Activated T-cell treated with anti-CD3 and anti-CD28 coated beads, Interleukin-2, amount 50 U/mL, for 48 hours (primary cell): ENCODE data around the gene SPPL2B.
A peak's percentile ranks its signal among the peaks of the same experiment; 100 is the strongest.

Source experiments
- DNase-seq, 2 experiments: peaks; one replicate each; pipeline ENCODE4 v3.0.0-alpha.2; 2020

The SPPL2B gene

DNA sequence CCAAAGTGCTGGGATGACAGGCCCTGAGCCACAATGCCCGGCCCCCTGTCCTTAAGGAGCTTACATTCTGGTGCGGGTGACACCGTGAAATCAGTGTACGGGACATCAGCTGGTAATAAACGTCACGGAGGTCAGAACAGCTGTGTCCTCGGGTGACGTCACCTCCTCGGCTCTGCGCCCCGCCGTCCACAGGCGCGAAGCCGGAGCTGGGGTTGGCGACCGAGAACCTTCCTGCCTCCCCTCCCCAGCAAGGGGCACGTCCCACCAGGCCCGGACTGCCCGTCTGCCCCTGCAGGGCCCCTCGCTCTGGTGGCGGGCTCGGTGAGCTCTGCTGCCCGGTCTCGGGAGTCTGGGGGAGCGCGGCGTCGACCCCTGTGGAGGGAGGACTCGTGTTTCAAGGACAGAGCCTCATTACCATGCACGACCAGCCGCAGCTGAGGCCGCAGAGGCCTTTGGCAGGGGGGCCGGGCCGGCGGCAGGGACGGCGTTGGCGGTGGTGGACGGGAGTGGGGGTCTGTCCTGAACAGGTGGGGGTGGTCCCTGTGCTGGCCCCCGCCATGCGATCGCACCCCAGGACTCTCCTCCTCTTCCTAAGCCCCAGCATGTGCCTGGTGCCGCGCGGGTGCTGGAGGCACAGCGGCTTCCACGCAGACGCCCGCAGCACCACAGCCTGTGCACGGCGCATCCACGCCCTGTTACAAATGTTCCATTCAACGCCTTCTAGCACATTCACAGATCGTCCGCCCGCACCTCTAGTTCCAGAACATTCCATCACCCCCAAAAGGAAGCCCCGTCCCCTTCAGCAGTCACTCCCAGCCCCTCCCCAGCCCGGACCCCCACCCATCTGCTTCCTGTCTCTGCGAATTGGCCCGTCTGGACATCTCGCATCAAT is 25.9 kb upstream of the SPPL2B start:
- no peak for DNase-seq

DNA sequence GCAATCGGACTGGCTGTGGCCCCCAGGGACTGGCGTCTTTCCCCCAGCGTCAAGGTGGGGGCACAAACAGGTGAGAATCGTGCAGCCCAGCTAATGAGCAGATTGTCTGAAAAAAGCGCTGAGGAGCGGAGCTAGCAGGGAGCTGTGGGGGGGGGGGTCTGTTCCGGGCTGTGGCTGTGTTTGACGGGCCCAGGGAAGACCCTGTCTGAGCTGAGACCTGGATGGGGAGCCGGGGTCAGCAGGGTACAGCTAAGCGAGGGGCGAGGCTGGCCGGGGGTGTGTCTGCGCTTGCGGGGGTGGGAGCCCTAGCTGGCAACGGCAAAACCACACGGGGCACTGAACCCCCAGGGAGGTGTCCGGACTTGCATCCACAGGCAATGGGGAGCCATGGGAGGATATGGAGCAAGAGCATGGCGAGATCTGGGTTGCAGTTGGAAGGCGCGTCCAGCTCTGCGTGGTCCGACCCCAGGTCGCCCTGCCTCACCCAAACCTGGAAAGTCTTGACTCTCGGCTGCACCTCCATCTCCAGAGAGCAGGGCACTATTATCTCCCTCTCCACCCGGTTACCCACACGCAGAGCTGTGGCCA is 25.2 kb upstream of the SPPL2B start:
- DNase-seq: no peak

DNA sequence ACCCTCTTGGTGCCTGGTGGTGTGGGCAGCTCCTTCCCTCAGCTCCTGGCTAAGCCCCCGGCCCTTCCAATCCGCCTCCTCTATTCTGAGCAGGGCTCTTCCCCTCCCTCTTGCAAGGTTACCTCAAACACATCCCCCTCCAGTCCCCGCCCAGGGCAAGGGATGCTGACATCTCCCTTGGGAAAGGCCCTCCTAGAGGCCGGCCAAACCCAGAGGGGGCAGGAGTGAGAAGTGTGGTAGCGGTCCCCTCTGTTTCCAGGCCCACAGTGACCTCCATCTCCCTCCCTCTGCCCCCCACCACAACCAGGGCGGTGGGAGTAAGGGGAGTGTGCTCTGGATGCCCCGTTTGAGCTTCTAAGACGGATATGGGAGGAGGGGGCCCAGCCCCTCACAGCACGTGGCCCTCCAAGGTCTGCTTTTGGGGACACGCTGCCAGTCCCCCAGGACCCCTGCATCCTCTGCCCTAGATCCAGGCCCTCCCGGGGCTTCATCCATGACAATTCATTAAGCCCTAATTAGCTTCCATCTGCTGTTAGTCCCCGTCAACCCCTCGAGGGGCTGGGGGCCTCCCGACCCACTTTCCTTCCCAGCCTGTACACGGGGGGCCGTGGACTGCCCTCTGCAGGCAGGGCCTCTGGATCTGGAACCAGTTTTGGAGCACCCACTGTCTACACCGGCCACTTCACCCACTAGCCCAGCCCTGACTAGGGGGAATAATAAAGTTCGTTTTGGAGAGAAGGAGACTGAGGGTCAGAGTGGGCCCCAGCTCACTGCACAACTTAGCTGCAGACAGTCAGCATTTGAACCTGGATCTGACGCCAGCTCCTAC is 22.8 kb upstream of the SPPL2B start:
- no peak for DNase-seq

DNA sequence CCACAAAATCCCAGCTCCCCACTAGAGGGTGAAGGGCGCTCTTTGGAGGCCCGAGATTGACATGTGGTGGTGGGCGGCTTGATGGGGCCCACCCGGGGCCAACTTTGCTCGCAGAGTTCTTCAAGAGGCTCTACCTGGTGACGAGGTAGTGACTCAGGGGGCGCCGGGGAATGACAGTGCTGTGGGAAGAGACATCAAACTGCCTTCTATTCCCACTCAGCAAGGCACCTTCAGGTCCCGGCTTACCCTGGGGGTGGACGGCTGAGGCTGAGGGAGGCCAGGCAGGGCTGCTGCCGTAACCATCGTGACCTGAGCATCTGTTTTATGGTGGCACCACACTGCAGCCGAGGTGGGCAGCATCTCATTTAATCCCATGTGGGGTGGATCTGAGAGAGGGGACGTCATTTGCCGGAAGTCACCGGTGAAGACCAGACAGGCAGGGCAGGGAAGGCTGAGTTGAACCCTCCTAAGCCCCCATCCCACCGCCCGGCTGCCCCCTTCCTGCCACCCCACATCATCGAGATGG is 22.1 kb upstream of the SPPL2B start:
- DNase-seq: no peak

DNA sequence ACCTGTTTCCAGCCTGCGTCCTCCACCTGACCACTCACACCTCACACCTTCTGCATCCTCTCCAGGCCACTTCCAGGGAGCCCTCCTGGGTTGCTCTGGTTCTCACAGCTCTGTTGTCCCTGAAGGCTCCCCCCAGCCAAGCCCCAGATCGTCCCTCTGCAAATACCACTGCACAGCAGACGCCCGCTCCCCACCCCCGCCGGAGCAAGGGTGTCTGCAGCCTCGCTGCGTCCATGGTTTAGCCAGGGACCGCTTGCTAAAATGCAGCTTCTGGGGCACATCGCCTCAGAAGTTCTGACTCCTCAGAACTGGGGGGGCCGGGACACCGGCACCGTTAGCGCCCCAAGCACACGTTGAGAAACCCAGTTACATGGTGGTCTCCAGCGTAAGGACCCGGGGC is 21.5 kb upstream of the SPPL2B start:
- DNase-seq: no peak

DNA sequence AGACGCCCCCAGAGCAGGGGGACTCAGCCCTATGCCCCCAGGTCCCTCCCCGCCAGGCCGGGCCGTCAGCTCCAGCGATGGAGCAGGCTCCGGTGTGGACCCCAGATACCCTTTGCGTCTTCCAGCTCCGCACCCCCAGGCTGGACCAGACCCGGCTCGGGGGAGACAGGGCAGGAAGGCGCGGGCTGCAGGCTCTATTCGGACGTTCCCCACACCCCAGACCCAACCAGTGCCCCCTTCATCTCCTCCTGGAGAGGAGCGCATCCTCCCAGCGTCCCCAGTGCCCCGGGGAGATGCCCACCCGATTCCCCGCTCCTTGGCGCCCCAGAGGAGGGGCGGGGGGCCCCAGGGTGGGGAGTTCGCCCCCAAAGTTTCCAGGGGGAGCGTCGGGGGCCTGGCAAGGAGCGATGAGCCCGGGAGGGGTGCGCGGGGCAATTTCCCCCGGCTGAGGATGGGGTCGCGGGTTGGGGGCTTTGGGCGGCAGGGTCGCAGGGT is 20.9 kb upstream of the SPPL2B start:
- no peak for DNase-seq

DNA sequence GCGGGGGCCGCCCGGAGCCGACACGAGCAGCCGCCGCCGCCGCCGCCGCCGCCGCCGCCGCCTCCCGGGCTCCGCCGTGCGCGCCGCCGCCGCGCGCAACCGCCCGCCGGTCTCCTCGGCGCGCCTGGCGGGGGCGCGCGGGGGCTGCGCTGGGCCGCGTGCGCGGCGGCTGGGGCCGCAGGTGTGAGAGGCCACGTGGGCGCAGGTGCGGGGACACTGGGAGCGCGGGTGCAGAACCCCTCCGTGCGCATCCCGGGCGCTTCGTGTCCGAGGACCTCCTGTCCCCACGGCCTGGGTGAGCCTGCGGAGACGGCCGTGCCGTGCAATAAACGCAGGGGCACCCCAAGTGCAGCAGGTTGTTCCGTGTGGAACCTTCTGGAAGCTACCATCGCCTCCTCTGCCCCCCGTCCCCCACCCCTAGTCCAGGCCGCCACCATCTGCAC is 20.3 kb upstream of the SPPL2B start, which contains the start of gene LINGO3:
Gene LINGO3 (minus strand): TSS at position 41 of the 443 bp plus-strand sequence. CDS start 16,378 bp downstream, outside the sequence.
- DNase-seq: no peak

DNA sequence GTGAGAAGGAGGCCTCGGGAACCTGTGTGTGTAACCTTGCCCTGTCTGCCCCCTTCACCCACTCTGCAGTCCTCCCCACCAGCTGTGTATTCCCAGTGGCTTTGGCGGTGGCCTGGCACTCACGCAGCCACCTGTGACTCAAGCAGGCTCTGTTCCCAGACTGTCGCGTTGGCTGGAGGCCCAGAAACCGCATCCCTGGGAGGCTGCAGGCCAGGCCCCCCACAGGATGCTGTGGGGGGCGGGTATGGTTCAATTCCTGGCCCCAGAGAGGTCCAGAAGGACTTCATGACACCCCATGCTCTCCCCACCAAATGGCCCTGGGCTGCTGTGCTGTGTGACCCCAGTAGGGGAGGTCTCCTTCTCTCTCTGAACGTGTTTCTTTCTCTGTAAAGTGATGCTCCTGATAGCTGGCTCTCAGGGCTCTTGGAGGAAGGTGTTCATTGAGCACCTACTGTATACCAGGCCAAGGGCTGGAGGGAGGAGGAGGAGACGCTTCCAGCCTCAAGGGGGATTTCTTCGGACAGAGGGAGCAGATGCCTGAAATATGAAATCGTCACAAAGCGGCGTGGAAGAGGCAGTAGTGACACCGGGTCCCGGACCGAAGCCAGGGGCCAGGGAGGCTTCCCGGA is 18.6 kb upstream of the SPPL2B start:
- DNase-seq: no peak

DNA sequence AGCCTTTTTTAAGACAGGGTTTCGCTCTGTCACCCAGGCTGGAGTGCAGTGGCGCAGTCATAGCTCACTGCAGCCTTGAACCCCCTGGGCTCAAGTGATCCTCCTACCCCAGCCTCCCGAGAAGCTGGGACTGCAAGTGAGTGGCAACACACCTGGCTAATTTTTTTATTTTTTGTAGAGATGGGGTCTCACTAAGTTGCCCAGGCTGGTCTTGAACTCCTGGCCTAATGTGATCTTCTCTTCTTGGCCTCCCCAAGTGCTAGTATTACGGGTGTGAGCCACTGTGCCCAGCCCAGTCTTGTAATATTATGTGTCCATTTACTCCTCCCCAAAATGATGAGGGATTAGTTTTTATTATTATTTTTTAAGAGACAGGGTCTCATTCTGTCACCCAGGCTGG is 17.4 kb upstream of the SPPL2B start:
- DNase-seq: no peak

DNA sequence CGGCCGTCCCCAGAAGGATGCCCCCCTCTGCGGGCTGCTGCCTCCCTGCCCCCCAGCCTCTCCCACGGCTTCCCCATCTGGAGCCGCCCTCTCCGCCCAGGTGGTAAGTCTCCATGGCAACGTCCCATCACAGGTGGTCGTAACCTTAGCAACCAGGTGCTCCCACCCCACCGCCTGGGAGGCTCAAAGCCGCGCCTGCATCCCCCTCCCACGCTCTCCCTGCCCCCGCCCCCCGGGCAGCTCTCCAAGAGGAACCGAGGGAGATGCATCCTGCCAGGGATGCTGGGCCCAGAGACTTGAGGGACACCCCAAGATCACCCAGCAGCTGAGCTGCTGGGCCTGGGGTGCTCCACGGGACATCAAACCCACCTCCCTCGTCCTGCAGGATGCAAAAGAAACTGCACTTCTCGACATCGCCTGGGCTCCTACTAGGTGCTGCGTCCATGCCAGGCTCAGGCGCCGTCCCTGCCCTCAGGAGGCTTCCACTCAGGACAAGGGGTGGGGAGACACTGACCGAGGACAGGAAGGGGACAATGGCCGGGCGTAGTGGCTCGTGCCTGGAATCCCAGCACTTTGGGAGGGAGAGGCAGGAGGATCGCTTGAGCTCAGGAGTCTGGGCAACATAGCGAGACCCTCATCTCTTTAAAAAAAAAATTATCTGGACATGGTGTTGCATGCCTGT is 15.5 kb upstream of the SPPL2B start:
- no peak for DNase-seq

DNA sequence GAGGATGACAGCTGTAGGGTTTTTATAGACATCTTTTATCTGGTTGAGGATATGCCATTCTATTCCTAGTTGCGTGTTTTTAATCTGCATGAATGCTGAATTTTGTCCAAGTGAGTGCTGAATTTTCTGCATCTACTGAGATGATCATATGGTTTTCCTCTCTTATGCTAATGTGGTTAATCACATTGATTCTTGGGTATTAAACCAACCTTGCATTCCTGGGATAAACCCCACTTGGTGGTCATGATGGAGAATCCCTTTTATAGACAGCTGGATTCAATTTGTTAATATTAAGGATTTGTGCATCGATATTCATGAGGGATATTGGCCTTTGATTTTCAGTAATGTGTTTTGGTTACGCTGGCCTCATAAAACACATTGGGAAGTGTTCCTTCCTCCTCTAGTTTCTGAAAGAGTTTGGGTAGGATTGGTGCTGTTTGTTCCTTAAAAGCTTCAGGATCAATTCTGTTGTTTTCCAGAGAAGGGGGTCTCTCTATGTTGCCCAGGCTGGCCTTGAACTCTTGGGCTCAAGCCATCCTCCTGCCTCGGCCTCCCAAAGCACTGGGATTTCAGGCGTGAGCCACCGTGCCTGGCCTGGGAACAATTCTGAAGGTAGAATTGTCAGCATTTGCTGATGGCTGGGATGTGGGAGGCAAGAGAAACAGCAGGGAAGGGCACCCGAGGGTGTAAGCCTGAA is 13.2 kb upstream of the SPPL2B start:
- no peak for DNase-seq

DNA sequence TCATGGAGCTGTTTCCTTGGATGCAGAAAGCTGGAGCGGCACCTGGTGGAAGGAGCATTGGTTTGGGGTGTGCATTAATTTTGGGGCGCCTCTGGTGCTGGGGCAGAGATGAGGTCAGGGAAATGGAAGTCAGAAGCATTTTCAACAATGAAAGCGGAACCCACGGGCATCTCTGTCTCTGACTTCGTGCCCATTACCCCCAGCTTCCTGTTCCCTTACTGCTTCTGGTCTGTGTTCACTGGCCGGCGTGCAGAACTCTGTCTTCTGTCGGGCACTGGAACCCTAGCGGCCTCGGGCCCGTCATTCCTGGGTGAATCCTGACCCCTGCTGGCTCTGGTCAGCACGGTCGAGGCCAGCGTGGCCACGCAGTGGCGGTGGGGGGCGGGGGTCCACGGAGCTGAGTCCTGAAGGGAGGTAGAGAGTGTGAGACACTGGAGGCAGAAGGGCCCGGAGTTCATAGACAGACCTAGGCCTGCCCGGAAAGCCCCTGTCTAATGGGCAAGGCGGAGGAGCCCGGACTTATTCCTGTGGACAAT is 12.6 kb upstream of the SPPL2B start:
- DNase-seq: peak; percentile 47 to 54

DNA sequence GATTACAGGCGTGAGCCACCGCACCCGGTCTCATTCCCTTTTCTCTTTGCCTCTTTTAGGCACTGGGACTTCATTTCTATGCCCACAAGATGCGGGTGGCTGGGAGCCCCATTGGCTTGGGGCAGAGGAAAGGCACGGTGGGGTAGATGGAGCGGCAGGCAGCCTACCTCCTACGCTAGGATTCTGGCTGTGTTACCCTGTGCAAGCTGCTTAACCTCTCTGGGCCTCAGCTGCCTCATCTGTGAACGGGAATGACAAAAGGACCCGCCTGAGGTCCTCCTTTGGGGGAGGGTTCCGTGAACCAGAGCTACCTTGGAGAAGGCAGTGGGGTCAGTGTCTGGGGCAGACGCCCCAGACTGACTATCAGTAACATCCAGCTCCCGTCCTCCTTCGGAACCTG is 11.2 kb upstream of the SPPL2B start:
- no peak for DNase-seq

DNA sequence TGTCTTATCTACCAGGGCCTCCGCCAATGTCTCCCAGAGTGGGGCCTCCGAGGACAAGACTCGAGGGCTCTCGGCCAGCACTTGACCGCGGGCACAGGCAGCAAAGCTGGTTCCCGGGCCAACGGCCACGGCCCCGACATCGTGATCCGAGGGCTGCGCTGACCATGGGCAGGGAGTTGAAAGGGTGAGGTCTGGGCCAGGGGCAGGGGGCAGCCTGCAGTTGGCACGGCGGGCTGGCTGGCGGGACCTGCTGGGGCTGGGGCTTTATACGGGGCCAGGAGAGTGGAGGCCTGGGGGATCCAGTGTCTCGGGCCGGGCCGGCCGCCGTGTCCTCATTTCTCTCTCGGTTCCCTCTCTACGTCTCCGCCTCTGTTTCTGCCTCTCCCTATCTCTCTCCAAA is 10.7 kb upstream of the SPPL2B start:
- DNase-seq: no peak

DNA sequence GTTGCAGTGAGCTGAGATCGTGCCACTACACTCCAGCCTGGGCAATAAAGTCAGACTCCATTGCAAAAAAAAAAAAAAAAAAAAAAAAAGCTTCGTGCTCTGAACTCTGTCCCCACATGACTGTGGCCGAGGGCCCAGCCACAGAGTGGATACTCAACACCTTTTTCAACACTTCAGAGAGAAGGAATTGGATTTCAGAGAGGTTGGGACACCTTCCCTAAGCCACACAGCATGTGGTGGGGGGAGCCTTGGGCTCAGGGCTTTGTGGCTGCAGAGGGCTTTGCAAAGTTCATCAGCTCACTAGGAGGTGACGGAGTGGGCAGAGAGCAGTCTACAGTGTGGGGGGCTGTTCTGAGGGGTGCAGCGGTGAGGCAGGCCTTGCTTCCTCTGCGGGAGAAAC is 9.6 kb upstream of the SPPL2B start:
- no peak for DNase-seq

DNA sequence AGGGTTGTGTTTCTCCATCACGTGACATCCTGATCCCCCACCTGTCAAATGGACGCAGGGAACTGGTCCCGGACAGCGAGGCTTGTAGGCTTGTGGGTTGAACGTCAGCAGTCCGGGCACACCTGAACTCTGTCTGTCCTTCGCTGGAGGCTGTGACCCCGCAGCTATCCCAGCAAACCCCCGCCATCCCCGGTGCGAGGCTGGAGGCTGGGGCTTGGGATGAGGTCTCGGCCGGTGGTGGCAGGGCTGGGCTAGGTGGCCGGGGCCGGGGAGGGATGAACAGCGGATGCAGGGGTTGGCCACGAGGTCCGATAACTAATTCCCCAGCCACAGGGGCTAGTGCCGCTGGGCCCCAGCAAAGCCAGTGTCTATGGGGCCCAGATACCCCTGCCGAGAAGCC is 8.9 kb upstream of the SPPL2B start:
- DNase-seq: no peak

DNA sequence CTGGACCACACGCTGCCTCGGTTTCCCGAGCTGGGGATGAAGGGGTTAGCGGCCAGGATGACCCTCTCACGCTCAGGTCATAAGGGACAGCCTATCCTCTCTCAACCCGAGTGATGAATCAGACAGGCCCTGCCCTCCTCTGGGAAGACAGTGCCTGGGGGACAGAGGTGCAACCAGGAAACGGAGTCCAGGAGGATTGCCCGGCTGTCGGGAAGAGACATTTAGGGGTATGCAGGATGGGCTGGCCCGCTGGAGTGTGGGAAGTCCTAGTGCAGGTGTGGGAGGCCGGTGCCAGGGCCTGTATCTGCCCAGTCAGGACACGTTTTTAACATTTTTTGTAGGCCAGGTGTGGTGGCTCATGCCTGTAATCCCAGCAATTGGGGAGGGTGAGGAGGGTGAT is 8.4 kb upstream of the SPPL2B start:
- no peak for DNase-seq

DNA sequence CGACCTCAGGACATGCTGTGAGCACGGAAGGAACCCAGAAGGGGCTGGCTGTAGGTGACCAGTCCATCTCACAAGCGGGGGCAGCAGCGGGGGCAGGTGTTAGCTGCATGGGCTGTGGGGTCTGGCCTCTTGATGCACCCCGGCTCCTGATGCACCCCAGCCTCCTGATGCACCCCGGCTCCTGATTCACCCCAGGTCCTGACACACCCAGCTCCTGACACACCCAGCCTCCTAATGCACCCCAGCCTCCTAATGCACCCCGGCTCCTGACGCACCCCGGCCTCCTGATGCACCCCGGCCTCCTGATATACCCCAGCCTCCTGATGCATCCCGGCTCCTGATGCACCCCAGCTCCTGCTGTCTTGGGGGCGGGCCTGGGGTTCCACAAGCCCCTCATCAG is 7.5 kb upstream of the SPPL2B start:
- DNase-seq: no peak

DNA sequence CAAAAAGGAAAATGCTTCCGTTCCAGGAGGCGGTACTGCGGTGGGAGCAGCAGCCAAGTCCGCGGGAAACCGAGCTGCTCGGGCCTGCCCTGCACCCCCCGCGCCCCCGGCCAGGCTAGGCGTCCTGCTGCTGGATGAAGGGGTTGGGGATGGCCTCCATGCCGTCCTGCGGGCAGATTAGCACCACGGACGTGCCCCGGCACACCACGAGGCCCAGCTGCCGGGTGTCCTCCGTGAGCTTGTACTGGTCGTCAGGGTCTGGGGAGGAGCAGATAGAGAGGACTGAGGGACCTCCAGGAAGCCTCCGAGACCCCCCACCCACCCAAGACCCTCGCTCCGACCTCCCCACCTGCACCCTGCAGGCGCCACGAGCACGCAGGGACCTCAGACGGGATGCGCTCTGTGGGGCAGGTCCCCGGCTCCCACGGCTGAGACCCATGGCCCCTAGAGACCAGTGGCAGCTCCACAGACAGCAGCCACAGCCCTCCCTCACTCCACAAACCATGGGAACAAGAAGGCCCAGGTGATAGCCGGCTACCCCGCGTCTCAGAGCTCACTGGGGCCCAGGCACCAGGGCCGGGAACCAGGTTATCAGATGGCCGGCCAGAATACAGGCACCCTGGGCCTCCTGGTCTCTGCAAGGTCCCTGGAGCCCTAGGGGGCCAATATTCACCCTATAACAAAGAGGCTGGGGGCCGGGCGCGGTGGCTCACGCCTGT is 6.8 kb upstream of the SPPL2B start:
- DNase-seq: no peak

DNA sequence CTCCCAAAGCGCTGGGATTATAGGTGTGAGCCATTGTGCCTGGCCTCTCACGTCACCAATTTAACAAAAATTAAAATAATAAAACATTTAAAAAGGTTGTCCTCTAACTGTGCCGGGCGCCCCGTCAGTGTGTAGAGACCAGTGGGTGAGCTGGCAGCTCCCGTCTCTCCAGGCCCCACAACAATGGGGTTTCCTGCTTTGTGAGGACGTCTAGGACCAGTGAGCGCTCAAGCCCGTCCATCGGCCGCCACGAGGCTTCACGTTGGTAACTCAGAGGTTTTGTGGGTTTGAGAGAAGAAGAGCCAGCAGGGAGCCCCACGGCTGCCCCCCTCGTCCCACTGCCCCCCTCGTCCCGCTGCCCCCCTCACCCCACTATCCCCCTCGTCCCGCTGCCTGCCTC is 4.8 kb upstream of the SPPL2B start:
- DNase-seq: no peak
